GM23248 (cell line): ENCODE measurements around the gene ANTKMT. TPM values are rescaled to one million over a fixed set of nuclear protein-coding genes. Genes with fewer than 3 reads are reported as not detected.

ENCODE experiments used
- DNase-seq: peaks from one replicate; pipeline ENCODE4 v3.0.0-alpha.2; 2015
- H2AFZ ChIP-seq: fragments of 200-600 bp; sonication (generic); 2 replicates; pipeline ENCODE4 v1.6.1; 2016; ENCODE audit warnings: antibody characterized with exemption
- H3F3A ChIP-seq: fragments of 200-600 bp; sonication (generic); 2 replicates; pipeline ENCODE4 v1.6.1; 2016; ENCODE audit warnings: mild to moderate bottlenecking, antibody characterized with exemption, mixed run types; ENCODE audit not compliant: insufficient read depth
- H3K27ac ChIP-seq: fragments of 200-600 bp; sonication (generic); 2 replicates; pipeline ENCODE4 v1.5.1; 2016; ENCODE audit warnings: mild to moderate bottlenecking
- H3K27me3 ChIP-seq: fragments of 200-600 bp; sonication (generic); replicated peaks from 2 replicates; pipeline ENCODE4 v1.6.1; 2016; ENCODE audit warnings: mild to moderate bottlenecking; ENCODE audit not compliant: insufficient read depth
- H3K36me3 ChIP-seq: fragments of 200-600 bp; sonication (generic); 2 replicates; pipeline ENCODE4 v1.6.1; 2016; ENCODE audit warnings: low read depth, mild to moderate bottlenecking
- H3K4me1 ChIP-seq: fragments of 200-600 bp; sonication (generic); 2 replicates; pipeline ENCODE4 v1.6.1; 2016; ENCODE audit warnings: mild to moderate bottlenecking; ENCODE audit not compliant: insufficient read depth
- H3K4me2 ChIP-seq: fragments of 200-600 bp; sonication (generic); one replicate; pipeline ENCODE4 v1.6.1; 2016; ENCODE audit warnings: mild to moderate bottlenecking; ENCODE audit not compliant: unreplicated experiment
- H3K4me3 ChIP-seq: fragments of 200-600 bp; sonication (generic); 2 replicates; pipeline ENCODE4 v1.5.1; 2016; ENCODE audit warnings: mild to moderate bottlenecking
- H3K79me2 ChIP-seq: fragments of 200-600 bp; sonication (generic); 2 replicates; pipeline ENCODE4 v1.6.1; 2016; ENCODE audit warnings: mild to moderate bottlenecking; ENCODE audit not compliant: insufficient read depth
- H3K9ac ChIP-seq: fragments of 200-600 bp; sonication (generic); 2 replicates; pipeline ENCODE4 v1.6.1; 2016; ENCODE audit warnings: mild to moderate bottlenecking
- H3K9me2 ChIP-seq: fragments of 200-600 bp; sonication (generic); 2 replicates; pipeline ENCODE4 v1.6.1; 2016; ENCODE audit warnings: mixed run types, mild to moderate bottlenecking, moderate library complexity; ENCODE audit not compliant: insufficient read depth
- H3K9me3 ChIP-seq: fragments of 200-600 bp; sonication (generic); one replicate; pipeline ENCODE4 v1.6.1; 2017; ENCODE audit warnings: low read depth
- H4K20me1 ChIP-seq: fragments of 200-600 bp; sonication (generic); 2 replicates; pipeline ENCODE4 v1.6.0; 2016; ENCODE audit not compliant: insufficient read depth
- EZH2 ChIP-seq: fragments of 200-600 bp; sonication (generic); IDR thresholded peaks from 2 replicates; pipeline ENCODE4 v1.6.1; 2018; ENCODE audit warnings: antibody characterized with exemption, mild to moderate bottlenecking; ENCODE audit not compliant: insufficient read depth, poor library complexity, severe bottlenecking
- EZH2phosphoT487 ChIP-seq: fragments of 200-600 bp; sonication (generic); IDR thresholded peaks from 2 replicates; pipeline ENCODE4 v1.6.1; 2018; ENCODE audit warnings: antibody characterized with exemption, moderate library complexity, mild to moderate bottlenecking, low read depth; ENCODE audit not compliant: insufficient read depth
- WGBS, 2 experiments: methylation state at CpG; one replicate each; pipeline ENCODE4 v1.1.6; 2015 to 2017; ENCODE audit warnings: low lambda C conversion rate in 2 of 2, low coverage in 1 of 2; ENCODE audit errors: missing lambda C conversion rate in 2 of 2; 5-methylcytosine and 5-hydroxymethylcytosine counted together
- in situ Hi-C: fragments of 300-500 bp; cut with MboI; formaldehyde crosslinking; loops from 2 replicates; pipeline ENCODE4 v1.15.0; 2020
- polyA plus RNA-seq: library from polyadenylated mRNA; unstranded; fragments of >200 nt; fragmentation: Nextera tagmentation; extraction: Ambion mirVana; gene quantifications from 2 replicates; pipeline ENCODE4 v1.2.1, GENCODE V29; 2016
- total RNA-seq: library from RNA; depleted of rRNA; stranded (reverse); fragments of >200 nt; shearing (Covaris generic); gene quantifications from 2 replicates; pipeline ENCODE4 v1.2.3, GENCODE V29; 2014

ANTKMT gene
- total and polyA plus RNA-seq, 2 experiments from 2014 or later, result 33.5 to 34.8 TPM

- Histone ChIP-seq H3K36me3 (no peaks in the 10 kb centered on the region), H4K20me1 (no peaks in the 10 kb centered on the region), H3K9me3 (no peaks in the 10 kb centered on the region), H3K4me3 (no peak overlapping the region), H3K4me1 (no peaks in the 10 kb centered on the region), H3K27me3 (peaks cover 34% of the 10 kb centered on the region), H3K4me2 (no peak overlapping the region), H3K79me2 (no peaks in the 10 kb centered on the region), H3F3A (no peaks in the 10 kb centered on the region), H3K9ac (no peak overlapping the region), H2AFZ (no peak overlapping the region), H3K27ac (no peak overlapping the region), H3K9me2 (no peaks in the 10 kb centered on the region)
- 72 to 80% methylated on average over 19 of the region's 19 CpGs for WGBS, 2 experiments
- no peak for DNase-seq
- TF ChIP-seq EZH2 (no peak), EZH2phosphoT487 (no peak)
- in situ Hi-C loops, result no loop called here
These were observed 18.6 kb upstream of the ANTKMT start for GRCh38 chr16:702341-702740.

- in situ Hi-C loops, result no loop called here
- Histone ChIP-seq H3K4me2 (no peak overlapping the region), H3K36me3 (no peaks in the 10 kb centered on the region), H3K9me2 (no peaks in the 10 kb centered on the region), H3K4me1 (no peaks in the 10 kb centered on the region), H3K9me3 (no peaks in the 10 kb centered on the region), H3K9ac (no peak overlapping the region), H3K27ac (no peak overlapping the region), H3F3A (no peaks in the 10 kb centered on the region), H2AFZ (no peak overlapping the region), H3K27me3 (peaks cover 40% of the 10 kb centered on the region), H4K20me1 (no peaks in the 10 kb centered on the region), H3K4me3 (no peak overlapping the region), H3K79me2 (no peaks in the 10 kb centered on the region)
- no peak for TF ChIP-seq EZH2phosphoT487
- no peak for TF ChIP-seq EZH2
- DNase-seq, result no peak
- 44 to 46% methylated on average over 12 of the region's 12 CpGs for WGBS, 2 experiments
These were observed 17.5 kb upstream of the ANTKMT start for GRCh38 chr16:703406-703805.

- no peaks in the 10 kb centered on the region for H3K36me3 ChIP-seq
- H3K9me3 ChIP-seq, result no peaks in the 10 kb centered on the region
- in situ Hi-C loops, result no loop called here
- no peaks in the 10 kb centered on the region for H3K79me2 ChIP-seq
- TF ChIP-seq EZH2 (no peak), EZH2phosphoT487 (no peak)
- no peak overlapping the region for H3K4me2 ChIP-seq
- no peak overlapping the region for H3K4me3 ChIP-seq
- H3K27ac ChIP-seq, result no peak overlapping the region
- no peaks in the 10 kb centered on the region for H3K4me1 ChIP-seq
- WGBS, 2 experiments, result 72 to 73% methylated on average over 6 to 7 of the region's 7 CpGs
- no peaks in the 10 kb centered on the region for H4K20me1 ChIP-seq
- no peaks in the 10 kb centered on the region for H3K9me2 ChIP-seq
- peaks cover 40% of the 10 kb centered on the region for H3K27me3 ChIP-seq
- no peak overlapping the region for H3K9ac ChIP-seq
- H3F3A ChIP-seq, result no peaks in the 10 kb centered on the region
- no peak for DNase-seq
- no peak overlapping the region for H2AFZ ChIP-seq
These were observed 16.9 kb upstream of the ANTKMT start for GRCh38 chr16:704047-704446.

GRCh38 chr16:704552-705380, 16.2 kb upstream of the ANTKMT start:
- Histone ChIP-seq H3K4me1 (peaks cover 2% of the 10 kb centered on the region; the same call in 1 of the 2 replicates), H3F3A (no peaks in the 10 kb centered on the region), H3K36me3 (no peaks in the 10 kb centered on the region), H3K27ac (no peak overlapping the region), H3K27me3 (peaks cover 40% of the 10 kb centered on the region), H3K9me2 (no peaks in the 10 kb centered on the region), H3K4me3 (no peak overlapping the region), H4K20me1 (no peaks in the 10 kb centered on the region), H3K4me2 (no peak overlapping the region), H3K79me2 (no peaks in the 10 kb centered on the region), H3K9ac (no peak overlapping the region), H2AFZ (no peak overlapping the region), H3K9me3 (no peaks in the 10 kb centered on the region)
- DNase-seq, result no peak
- in situ Hi-C loops, result no loop called here
- TF ChIP-seq EZH2phosphoT487 (no peak), EZH2 (peak; percentile 74)
- 14 to 21% methylated on average over 28 to 35 of the region's 50 CpGs for WGBS, 2 experiments
